ENCODE measurements around the gene MSI2.

The MSI2 gene

GRCh38 chr17:57349541-57350247, 93.4 kb downstream of the MSI2 start:
- no peak for DNase-seq (ENCODE audit: low spot score)
- H3K27ac ChIP-seq (replicated peaks; ENCODE audit: low read length), result no peak overlapping the region
- no peak overlapping the region for H4K91ac ChIP-seq (ENCODE audit: low read depth, low read length, poor library complexity)
- H4K8ac ChIP-seq (ENCODE audit: low read depth, low read length), result no peak overlapping the region
- no peak overlapping the region for H2BK5ac ChIP-seq (ENCODE audit: low read length)
- H3K23ac ChIP-seq (ENCODE audit: low read depth, low read length, poor library complexity), result no peak overlapping the region
- no peak overlapping the region for H2AK5ac ChIP-seq (ENCODE audit: low read depth, low read length)
- H3K14ac ChIP-seq (ENCODE audit: low read length), result no peak overlapping the region
- H3K4me2 ChIP-seq (ENCODE audit: insufficient read depth, low read length, poor library complexity, severe bottlenecking), result no peak overlapping the region
- no peaks in the 10 kb centered on the region for H3K27me3 ChIP-seq (ENCODE audit: control insufficient read depth in 3 of 3, insufficient read depth in 3 of 3, low read depth in 1 of 3, low read length in 3 of 3)
- peaks cover 0 to 1% of the 10 kb centered on the region in 2 donors for H3K4me1 ChIP-seq (ENCODE audit: control insufficient read depth in 2 of 2, insufficient read depth in 1 of 2, low read depth in 1 of 2, low read length in 2 of 2)
- H3K9me3 ChIP-seq (replicated peaks in 1 of 2; ENCODE audit: control insufficient read depth in 2 of 2, insufficient read depth in 1 of 2, low read depth in 1 of 2, low read length in 2 of 2), result peaks cover 0 to 7% of the 10 kb centered on the region in 2 donors
- no peak overlapping the region for H2BK15ac ChIP-seq (ENCODE audit: low read length)
- peaks cover 17 to 67% of the 10 kb centered on the region in 2 donors for H3K36me3 ChIP-seq (replicated peaks in 1 of 2; ENCODE audit: control insufficient read depth in 2 of 2, insufficient read depth in 2 of 2, low read length in 2 of 2)
- no peak overlapping the region for H3K18ac ChIP-seq (ENCODE audit: low read length)
- H2BK120ac ChIP-seq (ENCODE audit: low read depth, low read length), result no peak overlapping the region
- no peak overlapping the region for H2BK12ac ChIP-seq (ENCODE audit: low read length)
- peaks cover 17% of the 10 kb centered on the region for H3K79me1 ChIP-seq (ENCODE audit: low read depth, low read length)
- no peak overlapping the region for H3K4me3 ChIP-seq (ENCODE audit: low read length in 2 of 2)
- H2AFZ ChIP-seq (ENCODE audit: low read length), result no peak overlapping the region
- H3K4ac ChIP-seq (ENCODE audit: low read length), result no peak overlapping the region
- WGBS, 2 donors (ENCODE audit: extremely low coverage in 2 of 2, insufficient read length in 2 of 2, insufficient replicate concordance in 1 of 2), result no CpG with 5 or more reads among the region's 3 CpGs
- H3K9ac ChIP-seq (ENCODE audit: low read depth, low read length, poor library complexity), result no peak overlapping the region

GRCh38 chr17:57350266-57350665, 93.9 kb downstream of the MSI2 start:
- H3K14ac ChIP-seq (ENCODE audit: low read length), result no peak overlapping the region
- no peak overlapping the region for H3K23ac ChIP-seq (ENCODE audit: low read depth, low read length, poor library complexity)
- no peak overlapping the region for H3K9ac ChIP-seq (ENCODE audit: low read depth, low read length, poor library complexity)
- H4K91ac ChIP-seq (ENCODE audit: low read depth, low read length, poor library complexity), result no peak overlapping the region
- no peak overlapping the region for H2BK5ac ChIP-seq (ENCODE audit: low read length)
- peaks cover 17% of the 10 kb centered on the region for H3K79me1 ChIP-seq (ENCODE audit: low read depth, low read length)
- H4K8ac ChIP-seq (ENCODE audit: low read depth, low read length), result no peak overlapping the region
- H3K4me3 ChIP-seq (ENCODE audit: low read length in 2 of 2), result no peak overlapping the region
- no peak overlapping the region for H3K4me2 ChIP-seq (ENCODE audit: insufficient read depth, low read length, poor library complexity, severe bottlenecking)
- no peak overlapping the region for H2AFZ ChIP-seq (ENCODE audit: low read length)
- H3K4ac ChIP-seq (ENCODE audit: low read length), result no peak overlapping the region
- no peak overlapping the region for H2AK5ac ChIP-seq (ENCODE audit: low read depth, low read length)
- H2BK12ac ChIP-seq (ENCODE audit: low read length), result no peak overlapping the region
- H3K27me3 ChIP-seq (ENCODE audit: control insufficient read depth in 3 of 3, insufficient read depth in 3 of 3, low read depth in 1 of 3, low read length in 3 of 3), result no peaks in the 10 kb centered on the region
- H3K27ac ChIP-seq (replicated peaks; ENCODE audit: low read length), result no peak overlapping the region
- no peak overlapping the region for H2BK15ac ChIP-seq (ENCODE audit: low read length)
- H3K4me1 ChIP-seq (ENCODE audit: control insufficient read depth in 2 of 2, insufficient read depth in 1 of 2, low read depth in 1 of 2, low read length in 2 of 2), result peaks cover 0 to 3% of the 10 kb centered on the region in 2 donors
- WGBS, 2 donors (ENCODE audit: extremely low coverage in 2 of 2, insufficient read length in 2 of 2, insufficient replicate concordance in 1 of 2), result no CpG with 5 or more reads among the region's 6 CpGs
- H3K9me3 ChIP-seq (replicated peaks in 1 of 2; ENCODE audit: control insufficient read depth in 2 of 2, insufficient read depth in 1 of 2, low read depth in 1 of 2, low read length in 2 of 2), result peaks cover 0 to 7% of the 10 kb centered on the region in 2 donors
- DNase-seq (ENCODE audit: low spot score), result no peak
- peaks cover 17 to 67% of the 10 kb centered on the region in 2 donors for H3K36me3 ChIP-seq (replicated peaks in 1 of 2; ENCODE audit: control insufficient read depth in 2 of 2, insufficient read depth in 2 of 2, low read length in 2 of 2)
- H2BK120ac ChIP-seq (ENCODE audit: low read depth, low read length), result no peak overlapping the region
- H3K18ac ChIP-seq (ENCODE audit: low read length), result peak overlapping the region; percentile 74

- H2BK12ac ChIP-seq (ENCODE audit: low read length), result no peak overlapping the region
- H3K4me1 ChIP-seq (ENCODE audit: control insufficient read depth in 2 of 2, insufficient read depth in 1 of 2, low read depth in 1 of 2, low read length in 2 of 2), result peaks cover 16% of the 10 kb centered on the region in 2 donors
- H2AK5ac ChIP-seq (ENCODE audit: low read depth, low read length), result no peak overlapping the region
- WGBS, 2 donors (ENCODE audit: extremely low coverage in 2 of 2, insufficient read length in 2 of 2, insufficient replicate concordance in 1 of 2), result no CpG with 5 or more reads among the region's 5 CpGs
- H3K9ac ChIP-seq (ENCODE audit: low read depth, low read length, poor library complexity), result no peak overlapping the region
- H4K8ac ChIP-seq (ENCODE audit: low read depth, low read length), result no peak overlapping the region
- no peak overlapping the region for H4K91ac ChIP-seq (ENCODE audit: low read depth, low read length, poor library complexity)
- no peak overlapping the region for H3K14ac ChIP-seq (ENCODE audit: low read length)
- H2BK5ac ChIP-seq (ENCODE audit: low read length), result no peak overlapping the region
- H3K4ac ChIP-seq (ENCODE audit: low read length), result no peak overlapping the region
- no peak overlapping the region for H2AFZ ChIP-seq (ENCODE audit: low read length)
- no peak overlapping the region for H3K4me2 ChIP-seq (ENCODE audit: insufficient read depth, low read length, poor library complexity, severe bottlenecking)
- peaks cover 0 to 7% of the 10 kb centered on the region in 2 donors for H3K9me3 ChIP-seq (replicated peaks in 1 of 2; ENCODE audit: control insufficient read depth in 2 of 2, insufficient read depth in 1 of 2, low read depth in 1 of 2, low read length in 2 of 2)
- no peak overlapping the region for H3K23ac ChIP-seq (ENCODE audit: low read depth, low read length, poor library complexity)
- DNase-seq (ENCODE audit: low spot score), result no peak
- no peak overlapping the region for H2BK120ac ChIP-seq (ENCODE audit: low read depth, low read length)
- H3K27ac ChIP-seq (replicated peaks; ENCODE audit: low read length), result no peak overlapping the region
- peaks cover 15% of the 10 kb centered on the region for H3K79me1 ChIP-seq (ENCODE audit: low read depth, low read length)
- H2BK15ac ChIP-seq (ENCODE audit: low read length), result no peak overlapping the region
- no peaks in the 10 kb centered on the region for H3K27me3 ChIP-seq (ENCODE audit: control insufficient read depth in 3 of 3, insufficient read depth in 3 of 3, low read depth in 1 of 3, low read length in 3 of 3)
- peaks cover 13 to 54% of the 10 kb centered on the region in 2 donors for H3K36me3 ChIP-seq (replicated peaks in 1 of 2; ENCODE audit: control insufficient read depth in 2 of 2, insufficient read depth in 2 of 2, low read length in 2 of 2)
- no peak overlapping the region for H3K4me3 ChIP-seq (ENCODE audit: low read length in 2 of 2)
- no peak overlapping the region for H3K18ac ChIP-seq (ENCODE audit: low read length)
These were observed 96.4 kb downstream of the MSI2 start for GRCh38 chr17:57352665-57353175.

GRCh38 chr17:57354673-57355072, 98.3 kb downstream of the MSI2 start:
- H2AK5ac ChIP-seq (ENCODE audit: low read depth, low read length), result no peak overlapping the region
- H3K4me1 ChIP-seq (ENCODE audit: control insufficient read depth in 2 of 2, insufficient read depth in 1 of 2, low read depth in 1 of 2, low read length in 2 of 2), result peaks cover 18 to 24% of the 10 kb centered on the region in 2 donors
- H4K8ac ChIP-seq (ENCODE audit: low read depth, low read length), result no peak overlapping the region
- no peak overlapping the region for H3K4me3 ChIP-seq (ENCODE audit: low read length in 2 of 2)
- no peak overlapping the region for H2BK120ac ChIP-seq (ENCODE audit: low read depth, low read length)
- peaks cover 10% of the 10 kb centered on the region for H3K79me1 ChIP-seq (ENCODE audit: low read depth, low read length)
- H3K36me3 ChIP-seq (replicated peaks in 1 of 2; ENCODE audit: control insufficient read depth in 2 of 2, insufficient read depth in 2 of 2, low read length in 2 of 2), result peaks cover 2 to 35% of the 10 kb centered on the region in 2 donors
- H3K23ac ChIP-seq (ENCODE audit: low read depth, low read length, poor library complexity), result no peak overlapping the region
- no peak overlapping the region for H3K4me2 ChIP-seq (ENCODE audit: insufficient read depth, low read length, poor library complexity, severe bottlenecking)
- no CpG with 5 or more reads among the region's 2 CpGs for WGBS, 2 donors (ENCODE audit: extremely low coverage in 2 of 2, insufficient read length in 2 of 2, insufficient replicate concordance in 1 of 2)
- H3K4ac ChIP-seq (ENCODE audit: low read length), result no peak overlapping the region
- no peak overlapping the region for H2AFZ ChIP-seq (ENCODE audit: low read length)
- no peak overlapping the region for H2BK5ac ChIP-seq (ENCODE audit: low read length)
- peaks cover 0 to 5% of the 10 kb centered on the region in 2 donors for H3K9me3 ChIP-seq (replicated peaks in 1 of 2; ENCODE audit: control insufficient read depth in 2 of 2, insufficient read depth in 1 of 2, low read depth in 1 of 2, low read length in 2 of 2)
- no peak overlapping the region for H3K9ac ChIP-seq (ENCODE audit: low read depth, low read length, poor library complexity)
- no peak overlapping the region for H2BK15ac ChIP-seq (ENCODE audit: low read length)
- H3K27ac ChIP-seq (replicated peaks; ENCODE audit: low read length), result no peak overlapping the region
- DNase-seq (ENCODE audit: low spot score), result no peak
- no peak overlapping the region for H4K91ac ChIP-seq (ENCODE audit: low read depth, low read length, poor library complexity)
- H3K18ac ChIP-seq (ENCODE audit: low read length), result no peak overlapping the region
- H3K14ac ChIP-seq (ENCODE audit: low read length), result no peak overlapping the region
- H2BK12ac ChIP-seq (ENCODE audit: low read length), result no peak overlapping the region
- no peaks in the 10 kb centered on the region for H3K27me3 ChIP-seq (ENCODE audit: control insufficient read depth in 3 of 3, insufficient read depth in 3 of 3, low read depth in 1 of 3, low read length in 3 of 3)

Measured in neuronal stem cell (in vitro differentiated cells).